ENCODE measurements around the gene ZNF607. TPM values are rescaled to one million over a fixed set of nuclear protein-coding genes. Genes with fewer than 3 reads are reported as not detected.
A peak's percentile ranks its signal among the peaks of the same experiment; 100 is the strongest.

Gene ZNF607
- total and polyA plus RNA-seq, 2 donors (not counting 3 experiments of a cell fraction or from before 2014, with no cell fraction given), result 1.3 to 5.2 TPM

DNA sequence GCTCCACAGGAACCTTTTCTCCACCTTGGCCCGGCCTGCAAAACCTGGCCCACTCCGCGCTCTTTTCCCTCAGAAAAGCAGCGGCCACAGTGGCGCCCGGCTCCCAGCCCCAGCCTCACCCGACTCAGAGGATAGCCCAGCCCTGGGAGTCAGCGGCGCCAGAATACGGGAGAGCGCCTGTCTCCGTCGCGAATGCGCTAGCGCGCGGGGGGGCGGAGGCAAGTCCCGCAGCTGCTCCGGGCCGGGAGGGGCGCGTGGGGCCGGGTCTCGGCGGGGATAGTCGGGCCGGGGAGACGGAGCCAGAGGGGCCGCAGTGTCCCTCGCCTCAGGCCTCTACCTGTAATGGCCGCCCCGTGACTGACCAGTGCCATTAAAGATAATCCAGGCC lies 64.3 kb downstream of the ZNF607 start, which contains the start of gene ZFP30:
Gene ZFP30 (minus strand): TSS at position 165 of the 388 bp plus-strand sequence. CDS start 7,643 bp downstream, outside the sequence.
- no TSS peak for BruUV-seq (replicated peaks)
- Histone ChIP-seq H4K20me1 (replicated peaks; ENCODE audit: control insufficient read depth, extremely low read depth, insufficient read depth, low read length) (no peaks in the 10 kb centered on the region), H3K27me3 (ENCODE audit: control insufficient read depth in 2 of 2, insufficient read depth in 2 of 2, low read length in 2 of 2) (no peaks in the 10 kb centered on the region), H3K4me3 (replicated peaks in 1 of 3; ENCODE audit: insufficient read depth in 1 of 3, low read depth in 1 of 3, low read length in 3 of 3) (peak within 1 kb of the TSS; percentile 65 to 92 (median 91)), H3K9ac (replicated peaks; ENCODE audit: extremely low read depth, insufficient read depth, low read length) (peak within 1 kb of the TSS; percentile 74), H3K79me2 (ENCODE audit: control insufficient read depth, insufficient read depth, low read length) (peaks cover 18% of the 10 kb centered on the region), H3K9me3 (replicated peaks; ENCODE audit: control insufficient read depth, insufficient read depth, low read length) (no peaks in the 10 kb centered on the region), H3K4me2 (ENCODE audit: insufficient read depth, low read length) (peak within 1 kb of the TSS; percentile 82), H3K27ac (ENCODE audit: insufficient read depth, low read depth, low read length) (peak within 1 kb of the TSS; percentile 26), H2AFZ (ENCODE audit: low read depth, low read length) (peak within 1 kb of the TSS; percentile 88), H3K9me1 (replicated peaks; ENCODE audit: control insufficient read depth, extremely low read depth, insufficient read depth, low read length) (no peaks in the 10 kb centered on the region), H3K4me1 (ENCODE audit: control insufficient read depth, extremely low read depth, insufficient read depth, low read length) (peaks cover 14% of the 10 kb centered on the region), H3K36me3 (ENCODE audit: control insufficient read depth in 2 of 2, extremely low read depth in 1 of 2, insufficient read depth in 2 of 2, low read length in 2 of 2) (no peaks in the 10 kb centered on the region)
- dilution Hi-C loops (cut with MboI; ENCODE audit: extremely low pct_ligation_motif_present, low sequenced_read_pairs), result no loop called here
- intact Hi-C loops (cut with micrococcal nuclease), result loop anchor here (1.0 to 10.0 kb wide), 4 partner anchors 61 to 340 kb away; partner anchors contain the start of genes ZNF540, ZNF569, ZNF571 and ZNF607
- CTCF ChIA-PET, result no interaction called here
- DNase-seq (ENCODE audit: low read depth, low spot score), result peak; percentile 88
- FAIRE-seq, result no peak
- POLR2A ChIA-PET, result no interaction called here
- no peak for TF ChIP-seq EZH2 (IDR thresholded peaks at IDR 0.05; ENCODE audit: borderline replicate concordance, low read depth, low read length, severe bottlenecking)
- peak; percentile 25 for TF ChIP-seq POLR2AphosphoS5 (IDR thresholded peaks at IDR 0.05; ENCODE audit: insufficient read depth, low read depth, low read length)

GRCh38 chr19:37654629-37655300 lies 64.8 kb downstream of the ZNF607 start:
- TF ChIP-seq MAX (IDR thresholded peaks at IDR 0.05; ENCODE audit: insufficient read depth, insufficient read length) (no peak), POLR2A (IDR thresholded peaks at IDR 0.05; ENCODE audit: low read depth, low read length) (no peak), JUN (IDR thresholded peaks at IDR 0.05; ENCODE audit: borderline replicate concordance, insufficient read depth, insufficient read length, low read depth) (no peak), POLR2AphosphoS5 (IDR thresholded peaks at IDR 0.05; ENCODE audit: insufficient read depth, low read depth, low read length) (no peak), MYC (IDR thresholded peaks at IDR 0.05; ENCODE audit: low read depth, low read length) (no peak)
- TF ChIP-seq, protein P1, sequence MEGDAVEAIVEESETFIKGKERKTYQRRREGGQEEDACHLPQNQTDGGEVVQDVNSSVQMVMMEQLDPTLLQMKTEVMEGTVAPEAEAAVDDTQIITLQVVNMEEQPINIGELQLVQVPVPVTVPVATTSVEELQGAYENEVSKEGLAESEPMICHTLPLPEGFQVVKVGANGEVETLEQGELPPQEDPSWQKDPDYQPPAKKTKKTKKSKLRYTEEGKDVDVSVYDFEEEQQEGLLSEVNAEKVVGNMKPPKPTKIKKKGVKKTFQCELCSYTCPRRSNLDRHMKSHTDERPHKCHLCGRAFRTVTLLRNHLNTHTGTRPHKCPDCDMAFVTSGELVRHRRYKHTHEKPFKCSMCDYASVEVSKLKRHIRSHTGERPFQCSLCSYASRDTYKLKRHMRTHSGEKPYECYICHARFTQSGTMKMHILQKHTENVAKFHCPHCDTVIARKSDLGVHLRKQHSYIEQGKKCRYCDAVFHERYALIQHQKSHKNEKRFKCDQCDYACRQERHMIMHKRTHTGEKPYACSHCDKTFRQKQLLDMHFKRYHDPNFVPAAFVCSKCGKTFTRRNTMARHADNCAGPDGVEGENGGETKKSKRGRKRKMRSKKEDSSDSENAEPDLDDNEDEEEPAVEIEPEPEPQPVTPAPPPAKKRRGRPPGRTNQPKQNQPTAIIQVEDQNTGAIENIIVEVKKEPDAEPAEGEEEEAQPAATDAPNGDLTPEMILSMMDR (IDR thresholded peaks at IDR 0.05; ENCODE audit: extremely low read depth in 1 of 2, insufficient read depth in 1 of 2, low read depth in 1 of 2, low read length in 2 of 2), result no peak
- intact Hi-C loops (cut with micrococcal nuclease) (loop anchor here (1.0 to 10.0 kb wide), 4 partner anchors 60 to 340 kb away; partner anchors contain the start of genes ZNF540, ZNF569, ZNF571 and ZNF607), dilution Hi-C loops (cut with MboI; ENCODE audit: extremely low pct_ligation_motif_present, low sequenced_read_pairs) (no loop called here)
- H4K20me1 ChIP-seq (replicated peaks; ENCODE audit: control insufficient read depth, extremely low read depth, insufficient read depth, low read length), result no peaks in the 10 kb centered on the region
- DNase-seq (ENCODE audit: low read depth, low spot score) (peak; percentile 48), FAIRE-seq (no peak)
- no TSS peak for BruUV-seq (replicated peaks)
- H3K27me3 ChIP-seq (ENCODE audit: control insufficient read depth in 2 of 2, insufficient read depth in 2 of 2, low read length in 2 of 2), result no peaks in the 10 kb centered on the region
- H3K79me2 ChIP-seq (ENCODE audit: control insufficient read depth, insufficient read depth, low read length), result peaks cover 18% of the 10 kb centered on the region
- H2AFZ ChIP-seq (ENCODE audit: low read depth, low read length), result peak overlapping the region; percentile 88
- no peaks in the 10 kb centered on the region for H3K9me1 ChIP-seq (replicated peaks; ENCODE audit: control insufficient read depth, extremely low read depth, insufficient read depth, low read length)
- peak overlapping the region; percentile 74 for H3K9ac ChIP-seq (replicated peaks; ENCODE audit: extremely low read depth, insufficient read depth, low read length)
- H3K9me3 ChIP-seq (replicated peaks; ENCODE audit: control insufficient read depth, insufficient read depth, low read length), result no peaks in the 10 kb centered on the region
- H3K4me2 ChIP-seq (ENCODE audit: insufficient read depth, low read length), result peak overlapping the region; percentile 82
- POLR2A ChIA-PET, result no interaction called here
- H3K4me3 ChIP-seq (replicated peaks in 1 of 3; ENCODE audit: insufficient read depth in 1 of 3, low read depth in 1 of 3, low read length in 3 of 3), result peak overlapping the region; percentile 65 to 92 (median 91)
- peak overlapping the region; percentile 26 for H3K27ac ChIP-seq (ENCODE audit: insufficient read depth, low read depth, low read length)
- CTCF ChIA-PET, result no interaction called here
- no peaks in the 10 kb centered on the region for H3K36me3 ChIP-seq (ENCODE audit: control insufficient read depth in 2 of 2, extremely low read depth in 1 of 2, insufficient read depth in 2 of 2, low read length in 2 of 2)
- H3K4me1 ChIP-seq (ENCODE audit: control insufficient read depth, extremely low read depth, insufficient read depth, low read length), result peaks cover 14% of the 10 kb centered on the region
